Calu3 (cell line): ENCODE results near the gene WDR81. TPM values are rescaled to one million over a fixed set of nuclear protein-coding genes. Genes with fewer than 3 reads are reported as not detected.
A peak's percentile ranks its signal among the peaks of the same experiment; 100 is the strongest.

Source experiments
- Bru-seq: library from RNA; stranded (reverse); fragments of 400-500 nt; gene quantifications from one replicate; lab custom pipeline; 2021; lab: Mats Ljungman, UMichigan
- BruChase-seq, 2 experiments: library from RNA; stranded (reverse); fragments of 400-500 nt; gene quantifications; one replicate each; lab custom pipeline; 2021; lab: Mats Ljungman, UMichigan
- BruUV-seq: library from RNA; stranded (reverse); fragments of 400-500 nt; replicated peaks from 2 replicates; lab custom pipeline; 2021; lab: Mats Ljungman, UMichigan
- CTCF ChIA-PET: fragments of 300-600 bp; sonication (Branson Sonifier 250); formaldehyde crosslinking; loops from one replicate; lab custom pipeline; 2022; ENCODE audit warnings: antibody characterized with exemption; lab: Charles Lee
- DNase-seq: peaks from one replicate; pipeline ENCODE4 v3.0.0; 2022
- H3K27ac Mint-ChIP-seq: one replicate; pipeline ENCODE4 v1.8.0; 2022; ENCODE audit warnings: mixed read lengths; ENCODE audit not compliant: unreplicated experiment
- H3K27me3 Mint-ChIP-seq: one replicate; pipeline ENCODE4 v1.8.0; 2022; ENCODE audit warnings: mixed read lengths; ENCODE audit not compliant: unreplicated experiment
- H3K36me3 Mint-ChIP-seq: one replicate; pipeline ENCODE4 v1.8.0; 2022; ENCODE audit warnings: mild to moderate bottlenecking, moderate library complexity, mixed read lengths; ENCODE audit not compliant: insufficient read depth, unreplicated experiment
- H3K4me1 Mint-ChIP-seq: one replicate; pipeline ENCODE4 v1.8.0; 2022; ENCODE audit warnings: mild to moderate bottlenecking, low read depth, mixed read lengths; ENCODE audit not compliant: unreplicated experiment
- H3K4me3 Mint-ChIP-seq: one replicate; pipeline ENCODE4 v1.8.0; 2022; ENCODE audit warnings: mild to moderate bottlenecking, low read depth, moderate library complexity, mixed read lengths; ENCODE audit not compliant: unreplicated experiment
- H3K9me3 Mint-ChIP-seq: one replicate; pipeline ENCODE4 v1.8.0; 2022; ENCODE audit warnings: low read depth, mixed read lengths; ENCODE audit not compliant: unreplicated experiment
- intact Hi-C: fragments of 100-400 bp; cut with micrococcal nuclease; formaldehyde crosslinking; loops from one replicate; pipeline ENCODE4 v1.10.0; 2022; ENCODE audit not compliant: unreplicated experiment
- long read RNA-seq: library from polyadenylated mRNA; stranded (forward); transcript quantifications from one replicate; pipeline ENCODE4 v2.0.0, GENCODE V29; 2022
- total RNA-seq: library from RNA; stranded (reverse); gene quantifications from 2 replicates; pipeline ENCODE4 v1.2.3, GENCODE V29; 2022
- TF ChIP-seq, protein P1 (sequence below): fragments of 200-600 bp; IDR thresholded peaks from one replicate; pipeline ENCODE4 v1.8.0; 2022; ENCODE audit warnings: antibody characterized with exemption; ENCODE audit not compliant: unreplicated experiment

Gene WDR81
- total RNA-seq: 11.2 and 11.8 TPM in 2 replicates
- percentile 36 among the genes with signal in this experiment for Bru-seq, nascent RNA
- percentile 51 among the genes with signal in this experiment for BruChase-seq, experiment 1, labeled RNA remaining after a 6-hour chase
- percentile 55 among the genes with signal in this experiment for BruChase-seq, experiment 2, labeled RNA remaining after a 2-hour chase
- long read RNA-seq, full-length matches to known transcripts: 2 of 11 reads
- long read RNA-seq, partial matches to known transcripts: 9 of 11 reads
- long read RNA-seq, other reads (novel, unspliced or antisense): 0 of 11 reads

DNA sequence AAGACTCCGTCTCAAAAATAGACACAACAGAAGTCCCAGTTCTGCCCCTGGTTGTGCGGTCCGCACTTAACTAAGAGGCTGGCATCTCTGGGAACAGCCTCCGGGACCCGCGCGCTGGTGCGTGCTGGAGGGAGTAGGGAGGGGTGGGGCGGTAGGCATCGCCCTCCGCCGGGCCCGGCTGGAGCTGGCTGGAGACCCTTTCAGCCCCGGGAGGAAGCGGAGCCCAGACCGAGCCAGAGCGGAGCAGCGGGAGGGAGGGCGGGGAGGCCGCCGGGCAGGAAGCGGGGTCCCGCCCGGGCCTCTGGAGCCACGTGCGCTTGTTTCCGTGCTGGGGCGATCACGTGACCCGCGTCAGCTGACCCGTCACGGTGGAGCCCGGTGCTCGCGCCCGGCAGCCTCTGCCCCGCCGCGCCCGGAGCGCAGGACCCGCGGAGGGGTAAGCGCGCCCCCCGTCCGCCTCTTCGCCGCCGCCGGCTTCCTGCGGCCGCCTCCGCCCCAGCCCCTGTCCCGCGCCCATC, at the start of gene WDR81:
WDR81 (plus strand) TSS at position 354 of the 518 bp plus-strand sequence. CDS start 256 bp downstream, outside the sequence.
- Mint-ChIP-seq H3K27me3 (no peaks in the 10 kb centered on the region), H3K4me3 (peak within 1 kb of the TSS; percentile 55), H3K36me3 (peaks cover 19% of the 10 kb centered on the region), H3K4me1 (no peaks in the 10 kb centered on the region), H3K27ac (peak within 1 kb of the TSS; percentile 54), H3K9me3 (no peaks in the 10 kb centered on the region)
- intact Hi-C loops: no loop called here
- TF ChIP-seq, protein P1, sequence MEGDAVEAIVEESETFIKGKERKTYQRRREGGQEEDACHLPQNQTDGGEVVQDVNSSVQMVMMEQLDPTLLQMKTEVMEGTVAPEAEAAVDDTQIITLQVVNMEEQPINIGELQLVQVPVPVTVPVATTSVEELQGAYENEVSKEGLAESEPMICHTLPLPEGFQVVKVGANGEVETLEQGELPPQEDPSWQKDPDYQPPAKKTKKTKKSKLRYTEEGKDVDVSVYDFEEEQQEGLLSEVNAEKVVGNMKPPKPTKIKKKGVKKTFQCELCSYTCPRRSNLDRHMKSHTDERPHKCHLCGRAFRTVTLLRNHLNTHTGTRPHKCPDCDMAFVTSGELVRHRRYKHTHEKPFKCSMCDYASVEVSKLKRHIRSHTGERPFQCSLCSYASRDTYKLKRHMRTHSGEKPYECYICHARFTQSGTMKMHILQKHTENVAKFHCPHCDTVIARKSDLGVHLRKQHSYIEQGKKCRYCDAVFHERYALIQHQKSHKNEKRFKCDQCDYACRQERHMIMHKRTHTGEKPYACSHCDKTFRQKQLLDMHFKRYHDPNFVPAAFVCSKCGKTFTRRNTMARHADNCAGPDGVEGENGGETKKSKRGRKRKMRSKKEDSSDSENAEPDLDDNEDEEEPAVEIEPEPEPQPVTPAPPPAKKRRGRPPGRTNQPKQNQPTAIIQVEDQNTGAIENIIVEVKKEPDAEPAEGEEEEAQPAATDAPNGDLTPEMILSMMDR: no peak
- peak; percentile 83 for DNase-seq
- CTCF ChIA-PET: no interaction called here
- BruUV-seq: no TSS peak

GRCh38 chr17:1676401-1676800, 48.1 kb upstream of the WDR81 start:
- TF ChIP-seq, protein P1: no peak
- H3K4me3 Mint-ChIP-seq: no peak overlapping the region
- H3K36me3 Mint-ChIP-seq: peaks cover 48% of the 10 kb centered on the region
- BruUV-seq: TSS peak; percentile 2
- intact Hi-C loops: no loop called here
- CTCF ChIA-PET: no interaction called here
- H3K27me3 Mint-ChIP-seq: no peaks in the 10 kb centered on the region
- H3K4me1 Mint-ChIP-seq: no peaks in the 10 kb centered on the region
- H3K9me3 Mint-ChIP-seq: no peaks in the 10 kb centered on the region
- no peak overlapping the region for H3K27ac Mint-ChIP-seq
- DNase-seq: no peak

GRCh38 chr17:1683459-1683858, 41.0 kb upstream of the WDR81 start:
- Mint-ChIP-seq H3K27me3 (no peaks in the 10 kb centered on the region), H3K36me3 (peaks cover 41% of the 10 kb centered on the region), H3K27ac (no peak overlapping the region), H3K9me3 (no peaks in the 10 kb centered on the region), H3K4me1 (peaks cover 19% of the 10 kb centered on the region), H3K4me3 (peak overlapping the region; percentile 92)
- TF ChIP-seq, protein P1: no peak
- intact Hi-C loops: no loop called here
- CTCF ChIA-PET: no interaction called here
- DNase-seq: no peak
- no TSS peak for BruUV-seq

DNA sequence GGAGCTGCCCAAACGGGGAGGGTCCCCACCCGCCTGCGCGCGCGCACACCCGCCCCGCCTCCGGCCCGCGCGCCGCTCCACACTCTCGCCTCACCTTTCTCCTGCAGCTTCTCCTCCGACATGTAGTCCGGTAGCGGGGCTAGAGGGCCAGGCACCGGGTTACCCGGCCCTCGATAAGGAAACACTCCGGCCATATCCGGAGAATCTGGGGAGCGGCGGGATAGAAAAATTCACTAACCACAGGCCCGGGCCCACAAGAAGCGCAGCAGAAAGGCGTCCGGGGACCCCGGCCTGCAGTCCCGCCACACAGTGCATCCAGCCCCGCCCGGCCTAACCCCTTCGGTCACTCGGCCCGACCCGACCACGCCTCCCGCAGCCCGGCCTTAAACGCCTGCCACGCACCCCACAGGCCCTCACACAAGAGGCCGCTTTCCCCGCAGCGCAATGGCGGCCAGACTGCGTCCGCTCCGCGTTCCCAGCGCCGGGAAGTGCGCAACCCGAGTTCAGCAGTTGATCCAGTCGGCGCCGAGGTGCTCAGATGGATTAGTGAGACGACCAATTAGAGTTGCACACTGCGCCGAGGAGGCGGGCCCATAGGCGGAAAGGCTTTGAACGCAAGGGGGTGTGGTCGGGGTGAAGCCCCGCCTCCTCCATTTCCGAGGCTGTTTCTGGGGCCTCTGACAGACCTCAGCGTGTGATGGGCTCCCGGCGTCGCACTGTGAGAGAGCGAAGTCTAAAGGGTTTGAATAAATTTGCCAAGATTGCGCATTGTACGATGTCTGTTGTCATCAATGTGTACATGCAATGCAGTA, 39.9 kb upstream of the WDR81 start, which contains the start of gene PRPF8:
PRPF8 (minus strand) TSS at position 490 of the 812 bp plus-strand sequence; CDS start at position 194, 296 bp downstream.
- TSS peak; percentile 41 for BruUV-seq
- CTCF ChIA-PET: interaction anchor here (0.6 to 1.4 kb wide), 2 partner anchors 15 to 178 kb away, joined by 3 to 12 read pairs; no protein-coding TSS in a partner anchor
- TF ChIP-seq, protein P1: no peak
- Mint-ChIP-seq H3K27ac (peak within 1 kb of the TSS; percentile 87), H3K27me3 (no peaks in the 10 kb centered on the region), H3K4me3 (peak within 1 kb of the TSS; percentile 92), H3K4me1 (peaks cover 19% of the 10 kb centered on the region), H3K36me3 (peaks cover 30% of the 10 kb centered on the region), H3K9me3 (no peaks in the 10 kb centered on the region)
- peak; percentile 94 for DNase-seq
- intact Hi-C loops: no loop called here
